ENCODE measurements around the gene TENT4B. TPM values are rescaled to one million over a fixed set of nuclear protein-coding genes. Genes with fewer than 3 reads are reported as not detected.
A peak's percentile ranks its signal among the peaks of the same experiment; 100 is the strongest.

The TENT4B gene
- total RNA-seq, 2 experiments from 2014 or later = 5.8 to 8.8 TPM

- H2AFZ ChIP-seq (ENCODE audit: low read length) = no peak overlapping the region
- peak overlapping the region; percentile 75 for H3K4me3 ChIP-seq (ENCODE audit: low read depth, low read length, poor library complexity, severe bottlenecking)
- intact Hi-C loops (cut with micrococcal nuclease; ENCODE audit: unreplicated experiment) = no loop called here
- ChIA-PET POLR2A (interaction anchor here (3.5 kb wide), 1 partner anchor 9 kb away, joined by 21 read pairs; no protein-coding TSS in a partner anchor), CTCF (ENCODE audit: unreplicated experiment) (interaction anchor here (2.0 kb wide), 1 partner anchor 11 kb away, joined by 16 read pairs; the partner anchor contains the start of gene ADCY7)
- peak overlapping the region; percentile 97 for H3K4me2 ChIP-seq (ENCODE audit: low read length)
- TF ChIP-seq, protein P1, sequence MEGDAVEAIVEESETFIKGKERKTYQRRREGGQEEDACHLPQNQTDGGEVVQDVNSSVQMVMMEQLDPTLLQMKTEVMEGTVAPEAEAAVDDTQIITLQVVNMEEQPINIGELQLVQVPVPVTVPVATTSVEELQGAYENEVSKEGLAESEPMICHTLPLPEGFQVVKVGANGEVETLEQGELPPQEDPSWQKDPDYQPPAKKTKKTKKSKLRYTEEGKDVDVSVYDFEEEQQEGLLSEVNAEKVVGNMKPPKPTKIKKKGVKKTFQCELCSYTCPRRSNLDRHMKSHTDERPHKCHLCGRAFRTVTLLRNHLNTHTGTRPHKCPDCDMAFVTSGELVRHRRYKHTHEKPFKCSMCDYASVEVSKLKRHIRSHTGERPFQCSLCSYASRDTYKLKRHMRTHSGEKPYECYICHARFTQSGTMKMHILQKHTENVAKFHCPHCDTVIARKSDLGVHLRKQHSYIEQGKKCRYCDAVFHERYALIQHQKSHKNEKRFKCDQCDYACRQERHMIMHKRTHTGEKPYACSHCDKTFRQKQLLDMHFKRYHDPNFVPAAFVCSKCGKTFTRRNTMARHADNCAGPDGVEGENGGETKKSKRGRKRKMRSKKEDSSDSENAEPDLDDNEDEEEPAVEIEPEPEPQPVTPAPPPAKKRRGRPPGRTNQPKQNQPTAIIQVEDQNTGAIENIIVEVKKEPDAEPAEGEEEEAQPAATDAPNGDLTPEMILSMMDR (conservative IDR thresholded peaks at IDR 0.05; ENCODE audit: low read length) = no peak
- TF ChIP-seq EZH2phosphoT487 (IDR thresholded peaks at IDR 0.05; ENCODE audit: borderline replicate concordance, low read depth, low read length) = no peak
- peaks cover 73% of the 10 kb centered on the region for H3K4me1 ChIP-seq (ENCODE audit: insufficient read depth, low read length, poor library complexity, severe bottlenecking)
- H3K79me2 ChIP-seq (ENCODE audit: insufficient read depth, low read depth, low read length) = peaks cover 62% of the 10 kb centered on the region
- H3K9me2 ChIP-seq (ENCODE audit: insufficient read depth, low read length) = no peaks in the 10 kb centered on the region
- peaks cover 5% of the 10 kb centered on the region; the same call in 1 of the 2 replicates for H4K20me1 ChIP-seq (ENCODE audit: insufficient read depth, low read length)
- BruUV-seq (replicated peaks) = no TSS peak
- peak overlapping the region; percentile 80 for H3K27ac ChIP-seq (ENCODE audit: low read depth, low read length, poor library complexity, severe bottlenecking)
- DNase-seq (ENCODE audit: low spot score) = no peak
- H3K9me3 ChIP-seq (ENCODE audit: low read length) = no peaks in the 10 kb centered on the region; the same call in 1 of the 2 replicates
- peaks cover 15% of the 10 kb centered on the region for H3K36me3 ChIP-seq (ENCODE audit: insufficient read depth, low read length)
Observed at GRCh38 chr16:50276326-50276640, 123.2 kb downstream of the TENT4B start.

- BruUV-seq (replicated peaks) = TSS peak; percentile 34
- H3K4me3 ChIP-seq (ENCODE audit: low read depth, low read length, poor library complexity, severe bottlenecking) = no peak overlapping the region
- no peak for DNase-seq (ENCODE audit: low spot score)
- H2AFZ ChIP-seq (ENCODE audit: low read length) = no peak overlapping the region
- H3K4me2 ChIP-seq (ENCODE audit: low read length) = peak overlapping the region; percentile 97; the same call in 1 of the 2 replicates
- H3K27ac ChIP-seq (ENCODE audit: low read depth, low read length, poor library complexity, severe bottlenecking) = peak overlapping the region; percentile 80
- peaks cover 15% of the 10 kb centered on the region for H3K36me3 ChIP-seq (ENCODE audit: insufficient read depth, low read length)
- H4K20me1 ChIP-seq (ENCODE audit: insufficient read depth, low read length) = peaks cover 5% of the 10 kb centered on the region; the same call in 1 of the 2 replicates
- POLR2A ChIA-PET = interaction anchor here (0.6 to 1.1 kb wide), 2 partner anchors 10 to 12 kb away, joined by 4 to 5 read pairs; no protein-coding TSS in a partner anchor
- peaks cover 65% of the 10 kb centered on the region for H3K79me2 ChIP-seq (ENCODE audit: insufficient read depth, low read depth, low read length)
- H3K9me3 ChIP-seq (ENCODE audit: low read length) = no peaks in the 10 kb centered on the region; the same call in 1 of the 2 replicates
- intact Hi-C loops (cut with micrococcal nuclease; ENCODE audit: unreplicated experiment) = no loop called here
- TF ChIP-seq, protein P1 (conservative IDR thresholded peaks at IDR 0.05; ENCODE audit: low read length) = no peak
- TF ChIP-seq EZH2phosphoT487 (IDR thresholded peaks at IDR 0.05; ENCODE audit: borderline replicate concordance, low read depth, low read length) = no peak
- CTCF ChIA-PET (ENCODE audit: unreplicated experiment) = no interaction called here
- H3K9me2 ChIP-seq (ENCODE audit: insufficient read depth, low read length) = no peaks in the 10 kb centered on the region
- peaks cover 80% of the 10 kb centered on the region for H3K4me1 ChIP-seq (ENCODE audit: insufficient read depth, low read length, poor library complexity, severe bottlenecking)
Observed at GRCh38 chr16:50276801-50277555, 123.9 kb downstream of the TENT4B start.

DNA sequence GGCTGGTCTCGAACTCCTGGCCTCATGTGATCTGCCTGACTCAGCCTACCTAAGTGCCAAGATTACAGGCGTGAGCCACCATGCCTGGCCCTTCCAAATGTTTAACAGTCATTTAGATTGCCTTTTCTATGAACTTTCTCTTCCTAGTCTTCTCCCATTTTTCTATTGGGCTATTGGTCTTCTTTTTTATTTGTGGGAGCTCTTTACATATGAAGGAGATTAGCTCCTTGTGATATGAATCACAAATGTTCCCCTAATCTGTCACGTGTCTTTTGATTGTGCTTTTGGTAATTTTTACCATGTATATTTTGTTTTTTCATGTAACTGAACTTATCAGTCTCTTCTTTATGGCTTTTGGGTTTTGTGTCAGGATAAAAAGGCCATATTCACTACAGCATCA is 125.1 kb downstream of the TENT4B start:
- intact Hi-C loops (cut with micrococcal nuclease; ENCODE audit: unreplicated experiment) = no loop called here
- no peak overlapping the region for H3K27ac ChIP-seq (ENCODE audit: low read depth, low read length, poor library complexity, severe bottlenecking)
- ChIA-PET CTCF (ENCODE audit: unreplicated experiment) (no interaction called here), POLR2A (interaction anchor here (1.1 to 3.2 kb wide), 2 partner anchors 10 to 13 kb away, joined by 5 to 15 read pairs; no protein-coding TSS in a partner anchor)
- BruUV-seq (replicated peaks) = TSS peak; percentile 34
- no peak for DNase-seq (ENCODE audit: low spot score)
- peaks cover 76% of the 10 kb centered on the region for H3K79me2 ChIP-seq (ENCODE audit: insufficient read depth, low read depth, low read length)
- H2AFZ ChIP-seq (ENCODE audit: low read length) = no peak overlapping the region
- H3K4me2 ChIP-seq (ENCODE audit: low read length) = no peak overlapping the region
- H3K9me2 ChIP-seq (ENCODE audit: insufficient read depth, low read length) = no peaks in the 10 kb centered on the region
- no peaks in the 10 kb centered on the region; the same call in 1 of the 2 replicates for H3K9me3 ChIP-seq (ENCODE audit: low read length)
- peaks cover 15% of the 10 kb centered on the region for H3K36me3 ChIP-seq (ENCODE audit: insufficient read depth, low read length)
- no peak overlapping the region for H3K4me3 ChIP-seq (ENCODE audit: low read depth, low read length, poor library complexity, severe bottlenecking)
- H4K20me1 ChIP-seq (ENCODE audit: insufficient read depth, low read length) = peaks cover 5% of the 10 kb centered on the region; the same call in 1 of the 2 replicates
- peaks cover 83% of the 10 kb centered on the region for H3K4me1 ChIP-seq (ENCODE audit: insufficient read depth, low read length, poor library complexity, severe bottlenecking)
- TF ChIP-seq, protein P1 (conservative IDR thresholded peaks at IDR 0.05; ENCODE audit: low read length) = no peak
- TF ChIP-seq EZH2phosphoT487 (IDR thresholded peaks at IDR 0.05; ENCODE audit: borderline replicate concordance, low read depth, low read length) = no peak
